GM12801 (cell line): ENCODE results near the gene MGST1.

Experiments used
- CTCF ChIP-seq: IDR thresholded peaks from one replicate; pipeline ENCODE4 v1.5.1; 2011; ENCODE audit warnings: control low read depth; ENCODE audit not compliant: insufficient read length; ENCODE audit errors: extremely low read depth

The MGST1 gene

GRCh38 chr12:16370096-16370495 is 22.7 kb downstream of the MGST1 start:
- TF ChIP-seq CTCF, result no peak

- no peak for TF ChIP-seq CTCF
Measured at GRCh38 chr12:16384732-16385131, 37.3 kb downstream of the MGST1 start.

GRCh38 chr12:16385782-16386646 is 38.6 kb downstream of the MGST1 start:
- no peak for TF ChIP-seq CTCF

GRCh38 chr12:16387919-16388318 is 40.5 kb downstream of the MGST1 start:
- TF ChIP-seq CTCF, result no peak

GRCh38 chr12:16389594-16389993 is 42.1 kb downstream of the MGST1 start:
- no peak for TF ChIP-seq CTCF

- TF ChIP-seq CTCF, result no peak
Measured at GRCh38 chr12:16392846-16393535, 45.5 kb downstream of the MGST1 start.

- TF ChIP-seq CTCF, result no peak
Measured at GRCh38 chr12:16399101-16399500, 51.7 kb downstream of the MGST1 start.
